ENCODE results near the gene HSPA12A. TPM values are rescaled to one million over a fixed set of nuclear protein-coding genes. Genes with fewer than 3 reads are reported as not detected.

Gene HSPA12A
- total RNA-seq, 1 experiment from 2014 or later, result 3.1 TPM

GRCh38 chr10:116687633-116688032, 54.7 kb downstream of the HSPA12A start:
- Histone ChIP-seq H3F3A (ENCODE audit: low read length, unreplicated experiment) (no peaks in the 10 kb centered on the region), H2AFZ (ENCODE audit: low read length) (no peak overlapping the region), H3K4me3 (ENCODE audit: low read length) (no peak overlapping the region), H3K4me1 (ENCODE audit: insufficient read depth, low read length) (no peaks in the 10 kb centered on the region), H3K9ac (ENCODE audit: low read length) (no peak overlapping the region), H3K9me3 (ENCODE audit: low read length) (no peaks in the 10 kb centered on the region), H3K79me2 (ENCODE audit: low read length) (no peaks in the 10 kb centered on the region), H3K27me3 (ENCODE audit: low read length) (no peaks in the 10 kb centered on the region), H3K27ac (ENCODE audit: low read length) (no peak overlapping the region), H3K4me2 (ENCODE audit: low read length) (no peak overlapping the region), H4K20me1 (ENCODE audit: low read length) (no peaks in the 10 kb centered on the region), H3K36me3 (ENCODE audit: low read depth, low read length) (no peaks in the 10 kb centered on the region), H3K9me2 (replicated peaks; ENCODE audit: low read length) (no peaks in the 10 kb centered on the region)
- intact Hi-C loops (cut with micrococcal nuclease), result no loop called here
- no peak for DNase-seq
- TF ChIP-seq EZH2phosphoT487 (IDR thresholded peaks at IDR 0.05; ENCODE audit: borderline replicate concordance, low read length), result no peak
- TF ChIP-seq EZH2 (IDR thresholded peaks at IDR 0.05; ENCODE audit: low read length, unreplicated experiment), result no peak
- TF ChIP-seq CTCF (conservative IDR thresholded peaks at IDR 0.05; ENCODE audit: low read depth, low read length), result no peak
- no peak for ATAC-seq
- POLR2A ChIA-PET (ENCODE audit: unreplicated experiment), result no interaction called here
- CTCF ChIA-PET, result no interaction called here
- no TSS peak for BruUV-seq (replicated peaks)

GRCh38 chr10:116686632-116687031, 55.7 kb downstream of the HSPA12A start:
- no peaks in the 10 kb centered on the region for H3K27me3 ChIP-seq (ENCODE audit: low read length)
- DNase-seq, result no peak
- ChIA-PET CTCF (no interaction called here), POLR2A (ENCODE audit: unreplicated experiment) (no interaction called here)
- H3K4me3 ChIP-seq (ENCODE audit: low read length), result no peak overlapping the region
- no TSS peak for BruUV-seq (replicated peaks)
- no peak overlapping the region for H3K27ac ChIP-seq (ENCODE audit: low read length)
- intact Hi-C loops (cut with micrococcal nuclease), result no loop called here
- H3F3A ChIP-seq (ENCODE audit: low read length, unreplicated experiment), result no peaks in the 10 kb centered on the region
- no peak for ATAC-seq
- no peaks in the 10 kb centered on the region for H3K9me2 ChIP-seq (replicated peaks; ENCODE audit: low read length)
- no peaks in the 10 kb centered on the region for H4K20me1 ChIP-seq (ENCODE audit: low read length)
- no peaks in the 10 kb centered on the region for H3K79me2 ChIP-seq (ENCODE audit: low read length)
- H2AFZ ChIP-seq (ENCODE audit: low read length), result no peak overlapping the region
- H3K9me3 ChIP-seq (ENCODE audit: low read length), result no peaks in the 10 kb centered on the region
- H3K4me1 ChIP-seq (ENCODE audit: insufficient read depth, low read length), result no peaks in the 10 kb centered on the region
- H3K36me3 ChIP-seq (ENCODE audit: low read depth, low read length), result no peaks in the 10 kb centered on the region
- no peak overlapping the region for H3K9ac ChIP-seq (ENCODE audit: low read length)
- no peak overlapping the region for H3K4me2 ChIP-seq (ENCODE audit: low read length)
- TF ChIP-seq EZH2phosphoT487 (IDR thresholded peaks at IDR 0.05; ENCODE audit: borderline replicate concordance, low read length) (no peak), EZH2 (IDR thresholded peaks at IDR 0.05; ENCODE audit: low read length, unreplicated experiment) (no peak), CTCF (conservative IDR thresholded peaks at IDR 0.05; ENCODE audit: low read depth, low read length) (no peak)

- H3K9me3 ChIP-seq (ENCODE audit: low read length), result no peaks in the 10 kb centered on the region
- H3K36me3 ChIP-seq (ENCODE audit: low read depth, low read length), result no peaks in the 10 kb centered on the region
- DNase-seq, result no peak
- no peak for TF ChIP-seq EZH2phosphoT487 (IDR thresholded peaks at IDR 0.05; ENCODE audit: borderline replicate concordance, low read length)
- no peak for TF ChIP-seq CTCF (conservative IDR thresholded peaks at IDR 0.05; ENCODE audit: low read depth, low read length)
- no peaks in the 10 kb centered on the region for H3F3A ChIP-seq (ENCODE audit: low read length, unreplicated experiment)
- H3K9ac ChIP-seq (ENCODE audit: low read length), result no peak overlapping the region
- no peak overlapping the region for H2AFZ ChIP-seq (ENCODE audit: low read length)
- no peaks in the 10 kb centered on the region for H3K79me2 ChIP-seq (ENCODE audit: low read length)
- H3K4me2 ChIP-seq (ENCODE audit: low read length), result no peak overlapping the region
- H4K20me1 ChIP-seq (ENCODE audit: low read length), result no peaks in the 10 kb centered on the region
- no TSS peak for BruUV-seq (replicated peaks)
- no peak overlapping the region for H3K4me3 ChIP-seq (ENCODE audit: low read length)
- no peak for ATAC-seq
- no peaks in the 10 kb centered on the region for H3K27me3 ChIP-seq (ENCODE audit: low read length)
- intact Hi-C loops (cut with micrococcal nuclease), result no loop called here
- no peaks in the 10 kb centered on the region for H3K9me2 ChIP-seq (replicated peaks; ENCODE audit: low read length)
- H3K27ac ChIP-seq (ENCODE audit: low read length), result no peak overlapping the region
- no peaks in the 10 kb centered on the region for H3K4me1 ChIP-seq (ENCODE audit: insufficient read depth, low read length)
- ChIA-PET CTCF (no interaction called here), POLR2A (ENCODE audit: unreplicated experiment) (no interaction called here)
Observed at GRCh38 chr10:116685807-116686206, 56.6 kb downstream of the HSPA12A start.
